GM12892 (cell line): ENCODE measurements around the gene OR5M8.

Source experiments
- POLR2A ChIP-seq: IDR thresholded peaks from 2 replicates; pipeline ENCODE4 v1.6.1; 2011; ENCODE audit warnings: low read depth, low read length, control low read depth
- POLR2AphosphoS5 ChIP-seq: IDR thresholded peaks from 2 replicates; pipeline ENCODE4 v1.6.1; 2011; ENCODE audit warnings: low read depth, low read length, control low read depth
- TAF1 ChIP-seq: IDR thresholded peaks from 2 replicates; pipeline ENCODE4 v1.6.1; 2011; ENCODE audit warnings: low read depth, mild to moderate bottlenecking, control low read depth, low read length, borderline replicate concordance

- TF ChIP-seq POLR2AphosphoS5 (no peak), POLR2A (no peak), TAF1 (no peak)
Measured at GRCh38 chr11:56486801-56487200, 4.4 kb downstream of the OR5M8 start.
